SK-MEL-5 (cell line): Measurements from ENCODE around the gene HOXC10. TPM values are rescaled to one million over a fixed set of nuclear protein-coding genes. Genes with fewer than 3 reads are reported as not detected.

ENCODE experiments used
- DNase-seq: peaks from one replicate; pipeline ENCODE4 v3.0.0-alpha.2; 2016; ENCODE audit warnings: low read depth, low spot score
- in situ Hi-C: cut with HindIII; loops from 2 replicates; pipeline ENCODE4 v1.10.0; 2016; ENCODE audit warnings: low sequenced_read_pairs, high pct_unique_total_duplicates, low pct_unique_long_range_greater_than_20kb
- polyA plus RNA-seq, 2 experiments: library from polyadenylated mRNA; depleted of rRNA; stranded (reverse); fragments of >200 nt; gene quantifications; 2 replicates each; pipeline ENCODE4 v1.2.3, GENCODE V29; 2015
- total RNA-seq: library from RNA; depleted of rRNA; stranded (reverse); fragments of >200 nt; shearing (Covaris generic); gene quantifications from 2 replicates; pipeline ENCODE4 v1.2.3, GENCODE V29; 2014; rRNA removed

The HOXC10 gene
- 0.45 and 0.53 TPM in 2 replicates for total RNA-seq
- 4.3 and 6.6 TPM in 2 replicates for polyA plus RNA-seq (2015; cell fraction: cytosol; rRNA removed)
- 1.7 and 2.5 TPM in 2 replicates for polyA plus RNA-seq (2015; cell fraction: nucleus; rRNA removed)

DNA sequence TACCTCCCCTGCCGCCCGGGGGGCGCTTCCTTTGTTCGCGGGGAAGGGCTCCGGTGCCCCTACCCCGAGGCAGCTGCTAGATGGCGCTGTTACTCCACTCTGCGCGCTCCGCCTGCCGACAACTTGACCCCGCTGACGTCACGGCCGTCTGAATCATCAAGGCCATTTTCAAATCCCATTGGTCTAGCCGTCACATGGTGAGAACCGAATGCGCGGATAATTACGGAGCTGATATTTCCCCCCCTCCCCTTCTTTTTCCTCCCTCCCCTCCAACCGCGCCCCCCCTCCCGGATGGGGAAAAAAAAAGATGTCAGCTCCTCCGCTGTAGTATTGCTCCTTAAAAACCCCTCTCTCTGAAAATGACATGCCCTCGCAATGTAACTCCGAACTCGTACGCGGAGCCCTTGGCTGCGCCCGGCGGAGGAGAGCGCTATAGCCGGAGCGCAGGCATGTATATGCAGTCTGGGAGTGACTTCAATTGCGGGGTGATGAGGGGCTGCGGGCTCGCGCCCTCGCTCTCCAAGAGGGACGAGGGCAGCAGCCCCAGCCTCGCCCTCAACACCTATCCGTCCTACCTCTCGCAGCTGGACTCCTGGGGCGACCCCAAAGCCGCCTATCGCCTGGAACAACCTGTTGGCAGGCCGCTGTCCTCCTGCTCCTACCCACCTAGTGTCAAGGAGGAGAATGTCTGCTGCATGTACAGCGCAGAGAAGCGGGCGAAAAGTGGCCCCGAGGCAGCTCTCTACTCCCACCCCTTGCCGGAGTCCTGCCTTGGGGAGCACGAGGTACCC is at the start of gene HOXC10:
Gene HOXC10, plus strand, starts transcription at position 246 of the 791 bp plus-strand sequence. Its CDS starts 114 bp downstream, at position 360.
- peak; percentile 96 for DNase-seq
- in situ Hi-C loops: no loop called here

DNA sequence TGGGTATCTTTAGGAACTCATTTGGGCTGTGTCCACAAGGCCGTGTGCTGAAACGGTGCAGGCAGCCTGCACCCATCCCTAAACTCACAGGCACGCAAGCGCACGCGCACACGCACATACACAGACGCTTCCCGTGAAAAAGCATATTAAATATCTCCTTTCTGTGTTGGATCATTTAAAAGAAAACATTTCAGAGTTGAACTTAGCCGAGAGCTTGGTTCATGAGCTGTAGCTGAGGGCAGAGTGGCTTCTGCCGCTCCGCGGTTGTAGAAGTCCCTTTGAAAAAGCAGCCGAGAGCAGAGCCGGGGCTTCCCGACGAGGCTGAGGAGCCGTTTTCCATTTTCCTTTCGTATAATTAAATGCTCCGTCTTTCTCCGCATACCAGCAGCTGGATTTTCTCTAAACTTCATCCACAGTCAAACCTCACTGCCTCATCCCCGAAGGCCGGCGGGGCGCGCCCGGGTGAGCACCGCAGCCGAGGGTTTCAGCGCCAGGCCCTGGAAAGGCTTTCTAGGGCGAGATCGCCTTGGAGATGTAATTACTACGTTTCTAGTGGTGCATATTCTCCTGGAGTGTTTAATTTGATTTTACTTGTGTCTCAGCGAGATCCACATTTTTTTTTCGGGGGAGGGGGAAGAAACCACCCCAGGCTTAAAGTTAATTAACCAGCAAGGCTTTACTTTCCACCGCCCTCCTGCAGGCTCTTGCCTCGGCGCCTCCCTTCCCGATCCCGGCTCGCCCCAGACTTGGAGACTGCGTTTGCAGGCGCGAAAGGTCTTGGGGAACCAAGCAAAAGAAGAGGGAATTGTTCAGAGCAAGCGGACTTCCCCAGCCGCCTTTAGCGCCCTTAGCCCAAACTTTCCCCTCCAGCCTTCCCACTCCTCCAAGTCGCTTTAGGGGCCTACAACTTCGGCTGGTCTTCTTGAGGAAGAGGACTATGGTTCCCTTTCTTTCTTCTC is 49.3 kb upstream of the HOXC10 start:
- in situ Hi-C loops: no loop called here
- DNase-seq: no peak

DNA sequence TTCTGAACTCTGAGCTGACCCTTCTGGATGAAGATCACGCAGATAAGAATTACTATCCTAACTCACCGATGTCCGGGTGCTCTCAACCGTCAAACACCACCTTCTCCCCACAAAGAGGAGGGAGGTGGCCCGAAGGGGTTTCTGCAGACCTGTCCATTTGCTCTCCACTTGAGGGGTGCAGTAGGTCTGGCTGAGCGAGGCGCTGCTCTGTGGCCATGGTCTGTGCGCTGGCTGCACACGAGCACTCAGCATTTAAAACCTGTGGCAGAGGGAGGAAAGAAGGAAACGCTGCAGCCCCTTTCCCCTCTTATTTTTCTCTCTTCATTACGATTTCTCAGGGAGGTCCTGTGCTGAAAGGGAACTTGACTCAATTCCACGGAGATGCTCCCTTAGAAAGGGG is 47.8 kb upstream of the HOXC10 start:
- no peak for DNase-seq

DNA sequence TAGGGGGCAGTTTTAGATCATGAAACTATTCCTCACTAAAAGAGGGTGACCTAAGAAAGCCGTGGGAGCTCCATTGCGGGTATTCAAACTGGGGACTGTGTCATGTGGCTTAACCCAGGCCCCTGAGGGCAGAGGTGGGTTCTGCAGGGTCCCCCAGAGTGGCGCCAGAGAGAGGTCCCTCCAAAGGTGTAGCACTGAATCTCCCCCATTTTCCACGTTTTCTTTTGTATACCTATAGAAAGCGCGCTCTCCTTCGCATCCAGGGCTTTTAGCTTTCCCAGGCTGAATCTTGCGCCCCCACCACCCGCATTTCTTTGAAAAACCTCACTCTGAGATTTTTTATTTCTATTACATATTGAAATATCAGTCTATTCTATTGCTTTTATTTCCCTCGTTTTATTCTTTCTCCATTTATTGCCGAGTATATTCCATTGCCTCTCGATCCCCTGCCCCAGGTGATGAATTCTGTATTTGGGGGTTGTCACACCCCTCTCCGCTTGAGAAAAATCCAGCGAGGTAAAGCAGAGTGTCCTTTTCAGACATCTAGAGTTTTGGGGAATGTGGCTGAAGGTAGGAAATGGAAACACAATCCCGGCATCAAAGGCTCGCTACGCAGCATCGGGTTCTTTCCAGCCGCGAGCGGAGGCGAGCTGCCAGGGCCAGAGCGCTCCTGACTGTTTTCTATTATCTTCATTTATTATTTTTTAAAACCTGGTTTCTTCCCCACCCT is 47.2 kb upstream of the HOXC10 start:
- no peak for DNase-seq
- in situ Hi-C loops: no loop called here

More for the DNA sequence above, 47.8 kb upstream of the HOXC10 start:
- in situ Hi-C loops: no loop called here

DNA sequence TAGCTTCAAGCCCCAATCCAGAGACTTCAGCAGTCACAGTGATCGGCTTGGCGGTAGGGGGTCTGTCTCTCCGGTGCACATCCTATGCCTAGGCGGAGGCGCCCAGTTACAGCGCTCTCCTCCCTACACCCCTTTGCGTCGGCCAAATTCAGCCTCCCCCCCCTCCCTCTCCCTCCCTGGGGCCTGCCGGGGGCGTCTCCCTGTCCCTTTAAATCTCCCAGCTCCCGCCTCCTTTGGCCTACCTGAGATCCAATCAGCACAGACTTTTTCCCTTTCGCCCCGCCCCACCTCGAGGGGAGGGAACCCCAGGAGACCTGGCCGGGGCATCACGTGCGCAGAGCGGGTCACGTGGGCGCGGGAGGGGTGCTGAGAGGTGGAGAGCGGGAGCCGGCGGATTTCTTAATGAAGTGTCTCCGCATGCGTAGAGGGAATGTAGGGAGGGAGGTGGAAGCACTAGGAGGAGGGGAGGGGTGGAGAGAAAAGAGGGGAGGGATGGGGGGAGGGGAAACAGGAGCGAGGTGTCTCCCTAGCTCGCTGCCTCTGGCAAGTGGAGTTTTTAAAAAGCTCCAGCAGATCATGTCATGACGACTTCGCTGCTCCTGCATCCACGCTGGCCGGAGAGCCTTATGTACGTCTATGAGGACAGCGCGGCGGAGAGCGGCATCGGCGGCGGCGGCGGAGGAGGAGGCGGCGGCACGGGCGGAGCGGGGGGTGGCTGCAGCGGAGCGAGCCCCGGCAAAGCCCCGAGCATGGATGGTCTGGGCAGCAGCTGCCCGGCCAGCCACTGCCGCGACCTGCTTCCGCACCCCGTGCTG is 46.4 kb upstream of the HOXC10 start, which contains the start of gene HOXC13:
Gene HOXC13, plus strand, starts transcription at position 506 of the 815 bp plus-strand sequence. Its CDS starts 76 bp downstream, at position 582.
- peak; percentile 99 for DNase-seq
- in situ Hi-C loops: no loop called here

DNA sequence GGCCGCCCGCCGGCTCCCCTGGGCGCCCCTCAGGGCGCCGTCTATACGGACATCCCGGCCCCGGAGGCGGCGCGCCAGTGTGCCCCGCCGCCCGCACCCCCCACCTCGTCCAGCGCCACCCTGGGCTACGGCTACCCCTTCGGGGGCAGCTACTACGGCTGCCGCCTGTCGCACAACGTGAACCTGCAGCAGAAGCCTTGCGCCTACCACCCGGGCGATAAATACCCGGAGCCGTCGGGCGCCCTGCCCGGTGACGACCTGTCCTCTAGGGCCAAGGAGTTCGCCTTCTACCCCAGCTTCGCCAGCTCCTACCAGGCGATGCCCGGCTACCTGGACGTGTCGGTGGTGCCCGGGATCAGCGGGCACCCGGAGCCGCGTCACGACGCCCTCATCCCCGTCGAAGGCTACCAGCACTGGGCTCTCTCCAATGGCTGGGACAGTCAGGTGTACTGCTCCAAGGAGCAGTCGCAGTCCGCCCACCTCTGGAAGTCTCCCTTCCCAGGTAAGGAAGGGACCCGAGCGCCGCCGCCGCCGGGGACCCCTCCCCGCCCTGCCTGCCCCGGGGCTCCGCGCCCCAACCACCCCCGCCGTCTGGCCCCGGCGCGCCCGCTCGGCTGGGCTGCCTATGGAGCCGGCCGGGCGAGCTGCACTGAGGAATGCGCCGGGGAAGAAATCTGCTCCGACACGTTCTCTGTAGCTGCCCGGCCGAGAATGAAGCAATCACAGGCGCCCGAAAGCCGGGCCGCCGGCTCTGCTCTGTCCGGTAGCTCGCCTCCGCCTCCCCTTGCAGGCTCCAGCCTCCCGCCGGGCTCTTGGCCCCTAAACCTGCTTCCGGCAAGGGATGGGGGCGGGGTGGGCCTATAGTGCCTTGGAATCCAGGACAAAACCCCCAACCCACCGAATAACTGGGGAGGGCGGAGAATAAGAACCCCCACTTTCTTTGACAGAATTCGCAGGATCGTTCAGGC is 45.5 kb upstream of the HOXC10 start:
- DNase-seq: no peak
- in situ Hi-C loops: no loop called here

DNA sequence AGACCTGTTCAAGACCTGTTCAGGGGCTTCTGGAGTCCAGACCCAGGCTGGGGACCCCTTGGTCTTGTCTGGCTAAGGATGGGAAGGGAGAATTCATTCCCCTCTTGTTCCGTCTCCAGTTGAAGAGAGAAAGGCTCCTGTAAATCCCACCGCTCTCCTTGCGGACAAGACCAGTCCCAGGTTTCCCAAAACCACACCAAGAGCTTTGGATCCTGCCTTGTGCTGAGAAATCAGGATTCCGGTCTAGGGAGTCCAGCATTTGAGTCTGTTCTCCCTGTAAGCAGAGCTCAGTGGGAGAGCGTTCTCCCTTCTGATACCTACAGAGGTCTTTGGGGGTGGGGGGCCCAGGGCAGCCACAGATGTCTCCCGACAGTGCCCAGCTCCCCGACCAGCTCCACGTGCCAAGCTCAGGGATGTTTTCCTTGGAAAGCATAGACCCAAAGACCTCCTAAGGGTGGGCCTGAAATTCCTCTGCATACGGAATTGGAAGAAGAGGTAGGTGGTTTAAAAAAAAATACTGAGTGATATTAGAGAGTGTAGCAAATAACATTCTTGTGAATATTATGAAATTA is 44.4 kb upstream of the HOXC10 start:
- in situ Hi-C loops: no loop called here

DNA sequence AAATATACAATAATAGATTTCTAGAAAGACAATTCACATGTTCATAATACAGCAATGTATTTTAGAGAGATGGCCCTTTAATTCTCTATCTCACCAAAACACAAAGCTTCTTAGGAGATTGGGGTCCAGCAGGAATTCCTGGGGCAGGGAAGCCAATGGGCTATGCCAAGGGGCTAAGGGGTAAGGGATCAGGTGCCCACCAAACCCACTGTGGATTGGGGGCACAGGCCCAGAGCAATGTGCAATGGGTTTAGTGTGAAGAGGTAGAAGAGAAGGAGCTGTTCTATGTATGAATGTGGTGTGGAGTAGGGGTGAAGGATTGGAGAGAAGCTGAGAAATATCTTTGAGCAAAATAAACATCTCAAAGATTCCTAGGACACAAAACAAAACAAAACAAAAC is 43.8 kb upstream of the HOXC10 start:
- in situ Hi-C loops: no loop called here
- no peak for DNase-seq

More for the DNA sequence above, 44.4 kb upstream of the HOXC10 start:
- DNase-seq: no peak

DNA sequence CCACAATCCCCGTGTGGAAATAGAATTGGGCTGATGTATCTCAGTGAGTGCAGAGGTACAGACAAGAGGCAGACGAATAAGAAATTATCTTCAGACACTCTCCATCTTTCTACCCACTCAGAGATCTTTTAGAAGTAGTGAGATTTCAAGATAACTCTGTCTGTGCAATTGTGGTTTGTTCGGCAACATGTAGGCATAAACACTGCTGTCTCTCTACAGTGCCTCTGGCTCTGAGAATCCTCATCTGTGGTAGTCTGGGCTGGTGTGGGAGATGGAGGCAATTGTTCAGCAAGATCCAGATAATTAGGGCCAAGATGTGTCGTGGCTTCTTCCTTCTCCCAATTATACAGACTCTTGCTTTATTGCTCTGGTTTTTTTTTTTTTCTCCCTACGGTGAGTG is 43.2 kb upstream of the HOXC10 start:
- in situ Hi-C loops: no loop called here
- peak; percentile 1 for DNase-seq

DNA sequence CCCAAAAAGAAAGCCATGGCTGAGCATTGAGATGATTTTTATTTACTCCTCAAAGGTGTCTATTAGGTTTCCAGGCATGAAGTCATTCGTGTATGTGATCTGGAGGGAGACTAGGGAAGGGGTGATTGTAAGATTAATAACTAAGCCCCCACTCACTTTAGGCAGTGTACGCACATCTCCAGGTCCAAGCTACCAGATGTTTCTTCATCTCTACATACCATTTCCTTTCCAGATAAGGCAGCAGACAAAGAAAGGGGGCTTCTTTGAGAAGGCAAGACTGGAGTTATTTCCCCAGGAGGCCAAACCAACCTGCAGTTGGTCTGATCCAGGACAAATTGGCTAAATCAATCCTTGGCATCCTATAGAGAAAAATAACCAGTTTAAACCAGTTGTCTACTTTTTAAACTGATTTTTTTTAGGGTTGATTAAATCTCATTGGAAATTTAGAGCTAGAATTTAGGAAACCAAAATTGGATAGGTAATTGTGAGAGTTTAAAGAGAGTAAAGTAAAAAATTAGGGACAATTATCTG is 42.4 kb upstream of the HOXC10 start:
- no peak for DNase-seq
- in situ Hi-C loops: no loop called here

DNA sequence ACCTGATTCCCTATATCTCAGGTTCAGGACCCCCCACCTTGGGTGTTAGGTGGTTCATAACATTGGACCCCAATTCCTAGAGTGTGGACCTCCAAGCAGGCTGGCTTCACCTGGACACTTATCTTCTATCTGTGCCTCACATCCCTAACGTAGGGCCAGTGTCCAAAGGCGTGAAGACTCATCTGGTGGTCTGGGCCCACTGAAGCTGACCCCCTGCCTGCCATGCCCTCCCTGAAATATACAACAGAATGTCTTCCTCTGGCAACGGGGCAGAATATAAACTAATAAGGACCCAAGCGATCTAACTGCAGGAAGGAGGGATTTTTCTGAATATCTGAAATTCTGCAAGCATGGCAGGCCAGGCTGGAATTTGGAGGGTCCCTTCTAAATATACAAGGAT is 40.7 kb upstream of the HOXC10 start:
- DNase-seq: no peak
- in situ Hi-C loops: no loop called here

DNA sequence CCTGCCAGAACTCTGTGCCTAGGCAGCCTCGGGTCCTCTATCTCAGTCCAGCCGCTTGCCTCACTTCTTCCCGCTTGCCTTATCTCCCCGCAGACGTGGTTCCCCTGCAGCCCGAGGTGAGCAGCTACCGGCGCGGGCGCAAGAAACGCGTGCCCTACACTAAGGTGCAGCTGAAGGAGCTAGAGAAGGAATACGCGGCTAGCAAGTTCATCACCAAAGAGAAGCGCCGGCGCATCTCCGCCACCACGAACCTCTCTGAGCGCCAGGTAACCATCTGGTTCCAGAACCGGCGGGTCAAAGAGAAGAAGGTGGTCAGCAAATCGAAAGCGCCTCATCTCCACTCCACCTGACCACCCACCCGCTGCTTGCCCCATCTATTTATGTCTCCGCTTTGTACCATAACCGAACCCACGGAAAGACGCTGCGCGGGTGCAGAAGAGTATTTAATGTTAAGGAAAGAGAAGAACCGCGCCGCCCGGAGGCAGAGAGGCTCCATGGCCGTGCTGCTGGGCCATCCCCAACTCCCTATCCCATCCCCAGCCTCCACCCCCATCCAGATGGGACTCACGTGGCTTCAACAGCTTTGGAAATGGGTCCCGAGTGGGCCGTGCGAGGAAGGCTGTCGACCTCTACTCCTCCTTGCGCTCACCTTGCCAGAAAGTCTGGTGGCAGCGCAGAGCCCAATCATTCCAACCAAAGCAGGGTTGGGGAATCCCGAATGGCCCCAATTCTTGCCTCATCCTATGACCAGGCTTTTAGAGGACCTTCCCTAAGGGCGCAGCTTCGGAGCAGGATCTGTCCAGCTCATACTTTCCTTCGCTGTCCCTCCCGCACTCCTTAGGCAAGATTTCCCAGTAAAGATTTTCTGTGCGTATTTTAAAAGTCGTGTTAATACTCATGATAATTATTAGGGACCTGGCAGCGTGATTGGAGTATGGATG is 39.8 kb upstream of the HOXC10 start:
- in situ Hi-C loops: no loop called here
- no peak for DNase-seq

DNA sequence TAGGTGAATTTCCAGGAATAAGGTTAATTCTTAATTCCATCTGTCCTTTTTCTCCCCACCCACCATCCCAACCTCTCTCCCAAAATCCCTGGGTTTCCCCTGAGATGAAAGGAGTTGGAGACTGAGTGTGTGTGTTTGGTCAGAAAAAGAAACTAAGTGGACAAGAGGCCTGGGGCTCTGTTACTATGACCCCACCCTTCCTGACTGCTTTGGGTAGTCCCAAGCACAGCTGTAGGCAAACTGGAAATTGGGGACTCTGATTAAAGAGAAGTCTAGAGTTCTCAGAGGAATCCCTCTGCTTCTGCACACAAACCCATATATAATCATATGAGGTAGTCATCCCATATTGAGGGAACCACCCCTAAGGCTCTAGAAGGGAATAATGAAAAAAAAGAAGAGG is 37.2 kb upstream of the HOXC10 start:
- no peak for DNase-seq
- in situ Hi-C loops: no loop called here
